ENCODE data around the gene MSANTD1.

DNA sequence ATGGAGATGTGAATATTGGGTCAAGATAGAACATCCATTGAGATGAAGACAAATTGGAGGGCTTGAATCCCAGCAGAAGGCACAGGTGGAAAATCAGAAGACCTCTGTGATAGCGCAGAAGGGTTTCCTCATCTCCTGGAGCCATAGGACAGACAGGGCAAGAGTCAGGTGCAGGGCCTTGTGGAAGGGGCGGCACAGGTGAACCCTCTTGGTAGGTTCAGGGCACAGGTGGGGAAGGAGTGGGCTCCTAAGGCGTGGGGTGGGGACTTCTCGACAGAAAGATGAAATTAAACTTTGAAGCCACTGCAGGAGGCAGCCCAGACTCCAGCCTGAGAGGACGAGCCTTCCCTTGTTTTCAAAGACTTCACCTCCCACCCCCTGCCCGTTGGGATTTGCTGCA is 34.5 kb downstream of the MSANTD1 start:
- TF ChIP-seq, protein P1, sequence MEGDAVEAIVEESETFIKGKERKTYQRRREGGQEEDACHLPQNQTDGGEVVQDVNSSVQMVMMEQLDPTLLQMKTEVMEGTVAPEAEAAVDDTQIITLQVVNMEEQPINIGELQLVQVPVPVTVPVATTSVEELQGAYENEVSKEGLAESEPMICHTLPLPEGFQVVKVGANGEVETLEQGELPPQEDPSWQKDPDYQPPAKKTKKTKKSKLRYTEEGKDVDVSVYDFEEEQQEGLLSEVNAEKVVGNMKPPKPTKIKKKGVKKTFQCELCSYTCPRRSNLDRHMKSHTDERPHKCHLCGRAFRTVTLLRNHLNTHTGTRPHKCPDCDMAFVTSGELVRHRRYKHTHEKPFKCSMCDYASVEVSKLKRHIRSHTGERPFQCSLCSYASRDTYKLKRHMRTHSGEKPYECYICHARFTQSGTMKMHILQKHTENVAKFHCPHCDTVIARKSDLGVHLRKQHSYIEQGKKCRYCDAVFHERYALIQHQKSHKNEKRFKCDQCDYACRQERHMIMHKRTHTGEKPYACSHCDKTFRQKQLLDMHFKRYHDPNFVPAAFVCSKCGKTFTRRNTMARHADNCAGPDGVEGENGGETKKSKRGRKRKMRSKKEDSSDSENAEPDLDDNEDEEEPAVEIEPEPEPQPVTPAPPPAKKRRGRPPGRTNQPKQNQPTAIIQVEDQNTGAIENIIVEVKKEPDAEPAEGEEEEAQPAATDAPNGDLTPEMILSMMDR (IDR thresholded peaks at IDR 0.05) = no peak
- TF ChIP-seq POLR2A (IDR thresholded peaks at IDR 0.05) = no peak
